GM18520 (cell line): ENCODE results near the gene PODNL1.
"Not testable (repeated sequence)": the region's sequence is repeated elsewhere in the genome, so short reads cannot be mapped to it uniquely, and the experiment has no call there.

Experiments used
- ATAC-seq: cut with Tn5 transposase; IDR thresholded peaks from one replicate; pipeline ENCODE4 v1.9.1; 2021; ENCODE audit not compliant: unreplicated experiment

Gene PODNL1

DNA sequence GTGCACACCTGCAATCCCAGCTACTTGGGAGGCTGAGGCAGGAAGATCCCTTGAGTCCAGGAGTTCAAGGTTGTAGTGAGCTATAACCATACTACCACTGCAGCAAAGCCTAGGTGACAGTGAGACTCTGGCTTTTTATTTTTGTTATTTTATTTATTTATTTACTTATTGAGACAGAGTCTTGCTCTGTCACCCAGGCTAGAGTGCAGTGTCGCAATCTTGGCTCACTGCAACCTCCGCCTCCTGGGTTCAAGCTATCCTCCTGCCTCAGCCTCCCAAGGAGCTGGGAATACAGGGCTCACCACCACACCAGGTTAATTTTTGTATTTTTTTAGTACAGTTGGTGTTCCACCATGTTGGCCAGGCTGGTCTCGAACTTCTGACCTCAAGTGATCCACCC is 35.3 kb upstream of the PODNL1 start:
- ATAC-seq, result not testable (repeated sequence)

DNA sequence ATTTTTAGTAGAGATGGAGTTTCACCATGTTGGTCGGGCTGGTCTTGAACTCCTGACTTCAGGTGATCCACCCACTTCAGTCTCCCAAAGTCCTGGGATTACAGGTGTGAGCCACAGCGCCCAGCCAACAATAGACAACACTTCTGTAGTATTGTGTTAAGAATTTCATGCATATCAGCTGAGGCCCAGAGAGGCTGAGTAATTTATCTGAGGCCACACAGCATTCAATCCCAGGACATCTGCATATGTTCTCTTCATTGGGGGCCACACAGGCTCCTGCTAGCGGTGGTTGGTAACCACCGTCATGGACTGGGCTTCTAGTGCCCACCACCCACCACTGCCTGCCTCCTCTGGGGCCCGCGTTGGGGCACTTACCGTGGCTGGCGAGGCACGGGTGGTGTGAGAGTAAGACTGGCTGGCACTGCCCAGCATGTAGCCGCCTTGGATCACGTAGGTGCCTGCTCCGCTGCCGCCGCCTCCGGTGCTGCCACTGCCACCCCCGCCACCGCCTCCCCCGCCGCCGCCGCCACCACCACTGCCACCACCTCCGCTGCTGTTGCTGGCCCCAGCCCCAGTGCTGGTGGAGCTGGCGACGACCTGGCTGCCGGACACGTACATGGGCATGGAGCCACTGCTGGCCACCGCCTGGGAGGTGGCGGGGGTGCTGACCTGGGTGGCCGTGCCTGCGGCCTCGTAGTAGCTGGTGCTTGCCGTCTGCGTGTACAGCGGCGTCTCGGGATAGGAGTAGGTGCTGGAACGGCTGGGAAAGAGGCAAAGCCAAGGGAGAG is 34.3 kb upstream of the PODNL1 start:
- ATAC-seq, result no peak

- not testable (repeated sequence) for ATAC-seq
Observed at GRCh38 chr19:13971868-13972267, 33.7 kb upstream of the PODNL1 start.

GRCh38 chr19:13969897-13970296 is 31.7 kb upstream of the PODNL1 start:
- ATAC-seq, result no peak

GRCh38 chr19:13968999-13969398 is 30.8 kb upstream of the PODNL1 start:
- ATAC-seq, result no peak

GRCh38 chr19:13968383-13968935 is 30.2 kb upstream of the PODNL1 start:
- ATAC-seq, result no peak

- ATAC-seq, result not testable (repeated sequence)
Observed at GRCh38 chr19:13967206-13967605, 29.0 kb upstream of the PODNL1 start.

DNA sequence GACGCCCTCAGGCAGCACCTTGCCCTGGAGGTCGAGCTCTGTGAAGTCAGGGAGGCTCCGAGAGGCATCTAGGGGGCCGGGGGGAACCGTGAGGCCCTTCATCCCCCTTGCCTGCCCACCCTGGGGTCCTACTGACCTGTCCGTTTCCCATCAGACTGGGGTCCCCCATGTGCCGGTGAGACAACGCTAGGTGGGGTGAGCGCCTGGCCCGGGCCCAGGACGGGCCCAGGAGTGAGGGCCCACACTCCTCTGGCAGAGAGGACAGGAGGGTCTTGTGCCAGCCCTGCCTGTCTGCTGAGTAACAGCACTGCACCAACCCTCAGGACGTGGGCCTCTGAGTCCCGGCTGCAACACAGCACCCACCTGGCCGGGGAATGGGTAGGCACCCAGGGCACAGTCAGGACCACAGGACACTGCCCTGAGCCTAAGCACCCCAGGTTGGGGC is 28.5 kb upstream of the PODNL1 start:
- no peak for ATAC-seq

DNA sequence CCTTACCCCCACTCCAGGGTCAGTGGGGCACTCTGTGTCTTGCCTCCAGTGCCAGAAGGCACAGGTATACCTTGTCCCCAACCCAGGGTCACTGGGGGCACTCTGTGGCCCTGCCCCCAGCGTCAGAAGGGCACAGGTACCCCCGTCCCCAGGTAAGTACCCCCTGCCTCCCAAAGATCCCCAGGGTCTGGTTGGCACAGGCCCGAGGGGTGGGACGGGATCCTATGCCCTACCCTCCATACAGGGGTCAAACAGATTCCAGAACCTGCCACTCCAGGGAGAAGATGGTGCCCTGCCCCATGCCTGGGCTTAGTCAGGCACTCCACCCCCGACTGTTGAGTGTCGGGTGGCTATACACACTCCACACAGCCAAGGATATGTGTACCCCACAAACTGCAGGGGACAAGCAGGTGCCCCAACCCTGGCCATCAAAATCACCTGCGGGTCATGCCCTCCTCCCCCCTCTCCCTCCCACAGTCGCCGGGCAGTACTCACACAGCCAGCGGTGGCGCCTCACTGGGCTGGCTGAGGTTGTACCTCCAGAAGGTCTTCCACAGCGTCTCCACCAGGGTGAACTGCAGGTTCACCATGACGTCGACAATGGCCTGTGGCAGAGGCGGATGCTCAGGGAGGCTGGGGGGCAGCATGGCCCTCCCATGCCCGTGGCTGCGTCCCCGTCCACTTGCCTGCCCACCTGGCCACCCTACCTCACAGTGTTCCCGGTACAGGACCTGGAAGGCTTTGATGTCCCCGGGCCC is 27.9 kb upstream of the PODNL1 start:
- no peak for ATAC-seq

- ATAC-seq, result no peak
Observed at GRCh38 chr19:13965377-13965896, 27.2 kb upstream of the PODNL1 start.

DNA sequence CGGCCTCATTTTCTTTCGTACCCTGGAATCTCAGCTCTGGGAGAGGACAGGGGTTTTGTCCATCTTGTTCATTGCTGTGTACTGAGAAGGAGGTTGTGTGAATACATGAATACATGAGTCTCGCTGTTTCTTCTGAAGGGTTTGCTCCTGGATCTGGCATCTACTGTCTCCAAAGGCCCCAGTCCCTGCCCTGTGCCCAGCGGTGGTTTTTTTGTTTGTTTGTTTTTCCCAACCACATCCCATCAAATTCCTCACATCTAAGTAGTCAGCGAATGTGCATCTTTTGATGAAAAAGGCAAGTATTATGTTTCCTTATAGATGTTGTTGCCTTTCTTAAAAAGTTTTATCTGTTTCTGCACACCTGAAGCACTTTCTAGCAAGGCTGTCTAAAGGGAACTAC is 26.6 kb upstream of the PODNL1 start:
- no peak for ATAC-seq

GRCh38 chr19:13963603-13964105 is 25.4 kb upstream of the PODNL1 start:
- no peak for ATAC-seq

- ATAC-seq, result no peak
Observed at GRCh38 chr19:13962699-13963602, 24.7 kb upstream of the PODNL1 start.

- ATAC-seq, result no peak
Observed at GRCh38 chr19:13961826-13962698, 23.8 kb upstream of the PODNL1 start.

- no peak for ATAC-seq
Observed at GRCh38 chr19:13960863-13961784, 22.9 kb upstream of the PODNL1 start.

- no peak for ATAC-seq
Observed at GRCh38 chr19:13959962-13960862, 22.0 kb upstream of the PODNL1 start.

- ATAC-seq, result no peak
Observed at GRCh38 chr19:13959141-13959961, 21.1 kb upstream of the PODNL1 start.
